HG02884 (cell line): Measurements from ENCODE around the gene MLYCD.

Experiments used
- ATAC-seq: cut with Tn5 transposase; IDR thresholded peaks from one replicate; pipeline ENCODE4 v1.9.1; 2021; ENCODE audit warnings: mild to moderate bottlenecking, moderate library complexity; ENCODE audit not compliant: unreplicated experiment

MLYCD gene

DNA sequence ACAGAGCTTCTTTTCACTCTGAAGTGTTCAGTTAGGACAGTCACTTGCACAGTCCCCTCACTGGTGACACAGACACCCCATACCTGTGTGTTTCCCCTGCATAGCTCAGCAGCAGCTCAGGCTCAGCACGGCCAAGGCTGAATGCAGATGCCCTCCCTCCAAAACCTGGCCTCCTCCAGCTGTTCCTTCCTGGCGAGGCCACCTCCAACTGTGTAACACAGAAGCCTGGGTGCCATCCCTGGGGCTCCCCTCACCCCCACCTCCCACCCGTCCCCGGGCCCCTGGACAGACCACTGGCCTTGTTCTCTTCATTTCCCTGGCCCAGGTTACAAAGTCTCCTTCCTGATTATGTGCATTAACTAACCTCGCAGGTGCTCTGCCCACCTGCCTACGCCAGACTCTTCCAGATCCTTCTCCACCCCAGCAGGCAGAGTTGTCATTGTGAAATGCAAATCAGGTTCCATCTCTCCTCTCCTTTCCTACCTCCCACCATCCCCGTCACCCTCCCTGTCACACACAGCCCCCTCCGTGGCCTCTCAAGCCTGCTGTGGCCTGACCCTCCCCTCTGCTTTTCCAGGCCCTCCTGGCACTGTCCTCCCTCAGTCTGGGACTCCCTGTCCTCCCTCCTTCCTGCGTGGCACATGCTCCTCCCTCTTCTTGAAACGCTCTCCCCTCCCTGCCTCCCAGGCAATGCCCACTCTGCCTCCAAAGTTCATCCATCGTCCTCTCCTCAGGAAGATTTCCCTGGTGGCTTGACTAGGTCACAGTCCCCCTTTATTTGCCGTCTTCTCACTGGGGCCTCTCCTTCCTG, 26.4 kb downstream of the MLYCD start:
- no peak for ATAC-seq

DNA sequence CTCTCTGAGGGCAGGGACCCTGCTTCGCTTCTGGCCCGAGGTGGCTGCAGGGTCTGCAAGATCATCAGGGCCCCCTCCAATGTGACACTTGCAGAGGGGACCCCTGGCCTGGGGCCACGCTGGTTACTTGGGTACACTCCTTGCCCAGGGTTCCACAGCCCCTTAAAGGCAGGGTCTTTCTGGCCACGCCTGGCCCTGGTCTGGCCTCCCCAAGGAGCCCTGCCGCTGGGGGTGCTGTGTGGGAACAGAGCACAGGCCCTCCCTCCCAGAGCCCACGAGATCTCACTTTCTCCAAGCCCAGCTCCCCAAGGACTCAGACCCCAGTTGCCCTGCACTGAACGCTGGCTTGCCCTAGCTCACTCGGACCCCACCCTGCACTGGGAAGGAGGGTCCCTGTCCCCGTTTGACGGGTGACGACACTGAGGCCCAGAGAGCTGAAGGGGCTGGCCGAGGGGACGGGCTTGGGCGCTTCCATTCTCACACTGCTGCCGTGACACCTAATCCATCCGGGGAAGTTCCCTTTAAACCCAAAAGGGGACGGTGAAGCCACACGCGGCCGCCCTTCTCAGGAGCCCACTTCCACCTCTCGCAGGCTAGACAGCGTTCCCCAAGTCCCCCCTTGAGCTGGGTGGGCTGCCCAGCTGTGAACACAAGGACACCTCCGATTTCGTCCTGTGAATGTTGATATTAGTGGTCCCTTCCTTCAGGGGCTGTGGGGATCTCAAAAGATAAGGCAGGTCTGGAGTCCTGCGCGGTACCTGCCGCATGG, 27.2 kb downstream of the MLYCD start:
- ATAC-seq = no peak

DNA sequence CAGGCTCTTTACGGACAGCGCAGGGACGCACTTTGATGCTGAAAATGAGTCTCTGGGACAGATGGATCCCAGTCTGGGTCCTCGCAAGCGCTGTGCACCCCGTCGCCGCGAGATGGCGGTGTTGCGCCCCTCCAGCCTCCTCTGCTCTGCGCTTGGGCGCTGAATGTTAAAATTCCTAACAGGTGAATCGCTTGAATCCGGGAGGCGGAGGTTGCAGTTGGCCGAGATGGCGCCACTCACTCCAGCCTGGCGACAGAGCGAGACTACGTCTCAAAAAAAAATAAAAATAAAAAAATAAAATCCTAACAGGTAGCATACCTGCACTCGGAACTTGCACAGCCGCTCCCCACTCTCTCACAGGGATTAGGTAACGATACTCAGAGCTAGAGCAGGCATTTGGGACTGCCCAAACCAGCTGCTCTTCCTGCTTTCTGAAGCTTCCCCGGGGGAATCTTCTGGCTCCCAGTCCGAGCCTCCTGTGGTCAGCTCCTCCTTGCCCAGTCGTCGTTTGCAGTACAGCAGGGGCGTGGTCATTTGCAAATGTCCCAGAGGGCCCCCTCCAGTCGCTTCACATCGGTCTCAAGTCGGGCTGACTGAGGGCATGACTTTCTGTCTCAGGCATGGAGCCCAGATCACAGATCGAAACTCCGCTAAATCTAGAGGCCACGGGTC, 27.9 kb downstream of the MLYCD start:
- ATAC-seq = no peak

DNA sequence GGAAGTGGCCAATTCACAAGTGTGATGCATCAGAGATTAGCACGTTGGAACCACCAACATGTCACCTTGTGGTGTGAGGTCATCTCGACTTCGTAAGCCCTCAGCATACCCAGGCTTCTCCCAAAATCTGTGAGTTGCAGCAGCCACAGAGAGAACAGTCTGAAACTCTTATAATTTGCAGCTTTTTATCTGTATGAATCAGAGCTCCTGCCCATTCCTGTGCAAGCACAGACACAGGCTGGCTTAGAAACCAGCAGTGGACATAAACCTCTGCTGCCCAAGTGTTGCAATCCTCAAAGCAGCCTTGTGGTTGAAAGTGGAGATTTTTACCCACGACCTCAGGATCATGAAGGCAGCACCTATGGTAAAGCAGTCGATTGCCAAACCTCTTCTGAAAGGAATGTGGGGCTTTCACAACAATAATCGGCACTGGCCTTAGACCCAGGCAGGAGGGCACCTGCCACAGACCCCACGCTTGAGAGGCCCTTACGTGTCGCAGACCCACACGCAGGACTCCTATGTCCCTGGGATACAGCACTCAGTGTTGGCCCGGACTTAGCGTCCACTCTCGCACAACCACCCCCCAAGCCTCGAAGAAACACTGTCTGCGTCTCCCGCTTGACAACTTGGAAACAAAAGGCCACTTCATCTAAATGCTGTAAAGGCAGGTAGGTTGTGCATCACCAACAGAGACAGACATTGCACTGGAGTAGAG, 29.6 kb downstream of the MLYCD start:
- ATAC-seq = no peak

DNA sequence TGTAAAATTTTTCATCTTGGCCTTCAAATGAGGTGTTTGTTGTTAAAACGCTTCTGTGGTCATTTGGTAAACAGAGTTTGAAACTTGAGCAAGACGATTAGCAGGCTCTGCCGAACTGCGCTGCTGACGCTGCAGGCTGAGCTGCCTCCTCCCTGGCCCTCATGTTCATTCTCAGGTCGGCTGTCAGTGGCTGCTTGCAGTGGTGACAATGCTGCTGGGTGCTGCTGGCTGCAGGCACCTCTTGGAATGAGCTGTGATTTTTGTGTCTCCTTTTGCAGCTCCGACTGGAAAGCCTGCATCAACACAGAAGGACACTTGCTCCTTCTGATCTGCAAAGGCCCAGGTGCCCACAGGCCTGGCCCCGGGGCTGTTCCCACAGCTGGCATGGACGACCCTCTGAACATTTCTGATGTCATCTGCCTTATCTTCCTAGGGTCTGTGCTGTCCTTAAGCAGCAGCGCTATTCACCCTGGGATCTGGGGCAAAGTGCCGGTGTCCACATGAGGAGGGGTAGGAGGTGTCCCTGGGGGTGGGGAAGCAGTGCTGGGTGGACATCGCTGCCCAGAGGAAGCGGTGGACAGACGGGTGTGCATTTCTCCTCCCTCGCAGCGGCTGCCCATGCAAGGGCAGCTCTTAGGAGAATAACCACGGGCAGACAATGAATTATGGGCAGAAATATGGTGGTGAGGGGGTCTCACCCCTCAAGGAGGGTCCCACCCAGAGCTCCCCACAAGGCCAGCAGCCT, 31.1 kb downstream of the MLYCD start:
- no peak for ATAC-seq

DNA sequence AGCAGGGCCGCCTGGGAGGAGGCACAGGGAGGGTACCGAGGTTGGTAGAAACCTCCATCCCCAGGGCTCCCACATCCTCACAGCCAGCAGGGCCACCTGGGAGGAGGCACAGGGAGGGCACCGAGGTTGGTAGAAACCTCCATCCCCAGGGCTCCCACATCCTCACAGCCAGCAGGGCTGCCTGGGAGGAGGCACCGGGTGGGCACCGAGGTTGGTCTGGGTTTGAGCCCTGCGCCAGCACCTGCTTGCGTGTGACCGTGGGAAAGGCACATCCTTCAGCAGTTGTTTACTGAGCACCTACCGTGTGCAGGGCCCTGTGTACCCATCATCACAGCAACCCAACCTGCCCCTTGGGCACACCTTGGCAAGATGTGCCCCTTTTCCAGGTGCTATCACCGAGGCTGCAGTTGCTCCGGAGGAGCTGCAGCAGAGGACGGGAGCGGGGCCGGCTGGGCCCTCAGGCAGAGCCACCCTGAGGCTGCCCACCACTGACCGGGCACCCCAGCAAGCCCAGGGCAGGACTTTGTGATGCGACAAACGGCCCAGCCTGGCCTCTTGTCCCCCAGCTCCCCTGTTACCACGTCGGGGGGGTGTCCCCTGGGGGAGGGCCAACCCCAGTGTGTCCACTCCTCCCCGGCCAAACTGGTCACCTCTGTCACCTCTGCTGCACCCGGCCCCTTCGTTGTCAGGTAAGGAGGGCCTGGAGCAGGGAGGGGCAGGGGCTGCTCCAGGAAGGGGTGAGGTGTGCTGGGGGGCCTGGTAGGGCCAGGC, 32.0 kb downstream of the MLYCD start:
- no peak for ATAC-seq

DNA sequence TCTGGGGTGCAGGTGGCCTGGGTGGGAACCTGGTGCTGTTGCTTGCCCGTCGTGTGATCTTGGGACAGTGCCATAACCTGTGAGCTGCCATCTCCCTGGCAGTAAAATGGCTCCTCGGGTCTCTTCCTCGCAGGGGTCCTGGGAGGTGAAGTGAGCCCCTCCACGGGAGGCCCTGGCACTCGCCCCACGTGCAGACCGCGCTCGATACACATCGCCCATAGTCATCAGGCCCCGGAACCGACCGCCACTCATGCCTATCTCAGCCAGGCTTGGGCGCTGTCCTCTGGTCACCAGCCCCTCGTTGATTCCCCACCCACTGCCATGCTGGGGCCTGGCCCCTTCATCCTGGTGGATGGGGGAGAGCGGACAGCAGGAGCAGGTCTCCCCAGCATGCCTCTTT, 32.6 kb downstream of the MLYCD start:
- no peak for ATAC-seq

DNA sequence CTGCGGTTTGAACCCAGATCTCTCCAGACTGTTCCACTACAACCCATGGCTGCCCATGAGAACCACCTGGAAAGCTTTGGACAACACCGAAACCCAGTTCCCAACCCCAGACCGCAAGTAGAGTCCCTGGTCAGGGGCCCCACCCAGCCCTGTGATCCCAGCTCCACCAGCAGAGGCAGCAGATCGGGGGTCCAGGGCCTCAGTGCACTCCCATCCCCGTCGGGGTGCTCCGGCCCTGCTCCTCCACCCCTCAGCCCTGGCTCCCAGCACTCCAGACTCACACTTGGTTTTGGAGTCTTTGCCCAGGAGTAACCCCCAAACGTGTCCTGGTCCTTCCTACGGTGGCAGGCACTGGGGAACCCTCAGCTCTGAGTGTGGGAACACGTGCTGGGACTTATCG, 33.4 kb downstream of the MLYCD start:
- no peak for ATAC-seq

DNA sequence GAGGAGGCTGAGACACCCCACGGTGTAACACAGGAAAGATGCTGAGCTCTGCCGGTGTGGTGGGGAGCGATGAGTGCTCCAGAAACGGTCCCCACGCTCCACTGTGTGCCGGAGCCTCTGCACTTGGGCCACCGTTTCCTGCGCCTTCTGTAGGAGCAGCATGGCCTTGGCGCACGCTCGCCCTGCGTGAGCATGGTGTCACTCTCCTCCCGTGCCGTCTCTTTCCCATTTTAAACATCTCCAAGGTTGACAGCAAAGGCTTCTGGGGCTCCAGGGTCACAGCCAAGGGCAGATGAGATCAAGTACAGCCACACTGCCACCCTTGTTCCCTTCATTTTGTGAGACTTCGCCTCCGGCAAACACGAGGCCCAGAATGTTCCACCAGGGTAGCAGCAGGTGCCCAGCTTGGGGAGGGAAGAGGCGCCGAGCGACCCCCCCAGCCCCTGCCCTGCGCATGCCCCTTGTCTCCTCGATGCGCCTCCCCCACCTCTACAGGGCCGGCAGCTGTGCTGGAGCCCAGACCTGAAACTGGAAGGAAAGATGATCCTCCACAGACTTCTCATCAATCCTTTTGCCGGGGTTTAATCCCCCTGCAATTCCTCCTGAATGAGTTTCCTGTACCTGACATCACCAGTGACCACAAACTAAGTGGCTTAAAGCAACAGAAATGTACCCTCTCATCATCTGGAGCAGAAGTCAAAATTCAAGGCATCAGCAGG, 34.2 kb downstream of the MLYCD start:
- no peak for ATAC-seq

DNA sequence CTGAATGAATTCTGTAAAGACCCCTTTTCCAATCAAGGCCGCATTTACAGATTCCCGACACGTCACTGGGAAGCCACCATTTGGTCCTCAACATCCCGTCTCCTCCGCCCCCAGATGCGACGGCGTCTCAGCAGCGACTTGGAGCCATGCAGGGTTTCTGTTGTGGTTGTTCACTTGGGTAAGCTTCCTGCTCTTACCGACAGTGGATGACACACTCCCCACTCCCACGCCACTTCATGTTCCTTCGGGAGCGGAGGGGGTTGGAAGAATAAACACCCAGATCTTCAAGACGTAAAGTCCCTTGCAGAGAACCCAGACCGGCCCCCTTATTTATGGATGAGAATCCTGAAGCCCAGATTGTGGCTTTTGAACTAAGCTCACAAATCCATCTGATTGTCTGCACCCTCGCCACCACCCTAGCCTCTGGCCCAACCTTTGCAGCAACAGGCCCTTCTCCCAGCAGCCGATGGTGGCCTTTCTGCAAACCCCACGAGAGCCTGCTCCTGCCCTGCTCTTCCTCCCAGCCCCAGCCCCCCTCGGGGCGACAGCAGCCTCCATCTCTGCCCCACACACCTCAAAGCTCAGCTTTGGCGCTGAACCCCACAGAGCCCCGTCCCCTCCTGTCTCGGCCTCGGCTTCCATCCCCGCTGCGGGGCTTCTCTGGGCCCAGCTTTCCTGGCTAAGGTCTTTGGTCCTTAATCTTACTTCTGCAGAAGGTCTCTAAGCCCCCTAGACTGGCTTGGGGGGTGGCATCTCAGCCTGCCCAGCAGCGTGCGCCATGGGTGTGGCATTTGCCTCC, 35.2 kb downstream of the MLYCD start:
- ATAC-seq = no peak

DNA sequence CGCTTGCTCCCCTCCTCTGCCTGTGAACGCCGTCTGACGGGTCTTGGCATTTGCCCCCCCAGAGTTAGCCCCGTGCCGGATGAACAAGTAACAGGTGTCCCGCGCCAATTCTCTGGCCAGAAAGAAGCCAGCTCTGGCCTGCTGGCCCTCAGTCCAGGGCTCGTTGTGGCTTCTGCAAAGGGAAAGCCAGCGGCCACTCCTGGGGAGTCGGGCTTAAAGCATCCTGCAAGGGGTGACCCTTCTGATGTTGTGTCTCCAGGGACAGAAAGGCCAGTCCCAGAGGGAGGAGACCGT, 35.7 kb downstream of the MLYCD start:
- no peak for ATAC-seq

DNA sequence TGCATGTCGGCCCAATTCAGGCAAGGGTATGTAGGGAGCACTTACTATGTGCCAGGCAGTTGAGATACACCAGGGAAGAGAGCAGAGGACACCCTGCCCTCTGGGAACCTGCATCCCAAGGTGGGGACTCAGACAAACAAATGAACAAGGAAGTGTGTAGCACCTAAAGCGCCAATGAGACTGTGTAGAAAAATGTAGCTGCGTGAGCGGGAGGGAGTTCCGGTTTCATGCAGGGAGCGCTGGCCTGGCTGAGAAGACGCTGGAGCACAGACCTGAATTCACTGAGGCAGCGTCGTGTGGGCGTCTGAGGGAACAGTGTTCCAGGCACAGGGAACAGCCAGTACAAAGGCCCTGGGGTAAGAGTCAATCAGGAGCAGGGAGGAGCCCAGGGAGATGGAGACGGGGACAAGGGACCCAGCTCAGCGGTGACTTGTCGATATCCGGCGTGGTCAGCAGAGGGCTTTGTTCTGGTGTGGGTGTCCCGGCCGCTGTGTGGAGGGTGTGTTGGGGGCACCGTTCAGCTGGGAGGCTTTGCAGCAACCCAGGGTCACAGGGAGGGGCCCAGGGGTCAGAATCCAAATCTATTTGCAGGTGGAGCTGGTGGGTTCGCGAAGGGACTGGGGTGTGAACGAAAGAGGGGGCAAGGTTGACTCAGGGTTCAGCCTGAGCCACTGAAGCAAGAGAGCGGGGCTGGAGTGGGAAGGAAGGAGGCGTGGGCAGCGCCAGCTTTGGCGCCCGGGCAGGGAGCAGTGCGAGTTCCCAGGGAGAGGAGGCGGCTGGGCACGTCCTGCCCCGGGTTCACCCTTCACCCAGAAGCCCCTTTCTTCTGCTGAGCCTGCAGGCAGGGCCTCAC, 36.3 kb downstream of the MLYCD start:
- ATAC-seq = no peak

DNA sequence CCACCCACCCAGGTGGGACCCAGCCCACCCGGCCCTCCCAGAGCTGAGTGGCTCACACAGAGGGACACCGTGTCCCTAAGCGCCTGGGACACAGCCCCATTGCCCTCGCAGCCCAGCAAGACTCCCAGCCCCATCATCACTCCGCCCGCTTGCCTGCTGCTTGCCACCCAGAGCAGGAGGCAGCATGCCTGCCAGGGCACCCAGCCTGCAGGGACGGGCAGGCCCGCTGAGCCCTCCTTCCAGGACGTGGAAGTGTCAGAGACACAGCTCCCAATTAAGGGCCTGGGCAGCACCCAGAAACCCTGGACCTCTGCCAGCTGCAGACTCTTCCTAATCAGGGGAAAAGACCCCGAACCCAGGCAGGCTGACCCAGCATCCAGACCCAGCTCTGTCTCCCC, 36.9 kb downstream of the MLYCD start:
- no peak for ATAC-seq

DNA sequence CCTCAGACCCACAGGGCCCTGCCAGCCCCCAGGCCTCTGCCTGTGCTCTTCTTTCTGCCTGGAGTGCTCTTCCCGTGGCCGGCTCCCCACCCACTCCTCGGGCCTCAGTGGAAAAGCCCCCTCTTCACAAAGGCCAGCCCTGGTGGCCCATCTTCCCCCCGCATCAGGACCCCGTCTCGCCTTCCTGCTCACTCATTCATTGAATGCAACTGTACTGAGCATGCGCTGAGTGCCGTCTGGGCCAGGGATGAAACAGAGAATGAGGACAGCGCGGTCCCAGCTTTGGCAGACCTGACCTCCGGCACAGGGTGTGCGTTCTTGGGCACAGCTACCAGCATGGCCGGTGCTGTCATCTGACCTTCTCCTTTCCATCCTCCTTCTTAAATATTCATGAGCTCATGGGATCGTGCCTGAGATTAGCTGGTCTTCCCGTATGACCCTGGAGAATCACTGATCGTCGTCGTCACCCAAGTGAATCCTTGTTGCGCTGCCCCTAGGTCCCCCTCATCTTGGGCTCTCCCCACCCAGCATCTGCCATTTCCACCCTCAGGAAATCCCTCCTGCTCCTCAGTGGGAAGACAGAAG, 37.8 kb downstream of the MLYCD start:
- no peak for ATAC-seq

DNA sequence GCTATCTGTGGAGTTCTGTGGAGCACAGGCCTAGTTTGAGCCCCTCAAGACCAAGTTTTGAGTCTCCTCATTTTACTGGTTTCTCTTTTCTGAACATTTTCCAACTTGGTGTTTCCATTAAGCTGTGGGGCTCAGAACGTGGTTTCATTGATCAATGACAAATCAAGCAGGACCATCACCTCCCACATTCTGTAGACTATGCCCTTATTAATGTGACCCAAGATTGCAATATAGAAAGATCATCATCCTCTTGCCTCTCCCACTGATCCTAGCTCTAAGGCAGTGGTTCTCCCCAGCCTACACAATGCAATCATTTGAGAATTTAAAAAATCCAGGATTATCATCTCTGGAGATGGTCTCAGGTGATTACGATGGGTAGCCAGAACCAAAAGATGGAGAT, 38.4 kb downstream of the MLYCD start:
- ATAC-seq = no peak

DNA sequence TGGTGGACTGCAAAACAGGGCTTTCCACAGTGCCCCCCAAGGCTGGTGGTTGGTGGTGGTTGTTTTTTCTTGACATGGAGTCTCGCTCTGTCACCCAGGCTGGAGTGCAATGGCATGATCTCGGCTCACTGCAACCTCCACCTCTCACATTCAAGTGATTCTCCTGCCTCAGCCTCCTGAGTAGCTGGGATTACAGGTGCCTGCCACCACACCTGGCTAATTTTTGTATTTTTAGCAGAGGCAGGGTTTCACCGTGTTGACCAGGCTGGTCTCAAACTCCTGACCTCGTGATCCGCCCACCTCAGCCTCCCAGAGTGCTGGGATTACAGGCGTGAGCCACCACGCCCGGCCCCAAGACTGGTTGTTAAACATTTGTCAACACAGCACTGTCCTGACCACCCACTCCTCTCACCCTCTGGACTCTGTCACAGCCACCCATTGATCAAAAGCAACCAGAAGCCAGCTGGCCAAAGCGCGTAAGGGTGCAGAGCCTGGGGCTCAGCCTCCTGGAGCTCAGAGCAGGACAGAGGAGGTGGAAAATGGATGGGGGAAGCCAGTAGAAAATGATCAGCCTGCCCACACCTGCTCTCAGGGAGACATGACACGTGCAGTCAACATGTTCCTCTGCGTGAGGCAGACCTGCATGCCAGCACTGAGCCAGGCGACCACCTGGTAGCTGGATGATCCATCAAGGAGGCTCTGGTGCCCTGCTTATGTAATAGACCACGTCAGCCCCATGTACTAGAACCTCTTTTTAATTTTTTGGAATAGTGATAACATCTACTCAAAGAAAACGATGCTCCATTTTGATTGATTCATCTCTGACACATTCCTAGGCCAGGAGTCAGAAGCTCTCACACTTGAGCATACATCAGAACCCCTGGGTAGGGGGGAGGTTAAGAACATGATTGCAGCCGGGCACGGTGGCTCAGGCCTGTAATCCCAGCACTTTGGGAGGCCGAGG, 39.3 kb downstream of the MLYCD start:
- no peak for ATAC-seq
